ENCODE measurements around the gene SLC16A6. TPM values are rescaled to one million over a fixed set of nuclear protein-coding genes. Genes with fewer than 3 reads are reported as not detected.
"Not testable (repeated sequence)": the region's sequence is repeated elsewhere in the genome, so short reads cannot be mapped to it uniquely, and the experiment has no call there.

Gene SLC16A6
- total RNA-seq, 6 donors from 2014 or later: 2.4 to 9.9 (median 6.5) TPM

GRCh38 chr17:68238871-68239253 is 52.1 kb downstream of the SLC16A6 start:
- Histone ChIP-seq H3K36me3 (no peaks in the 10 kb centered on the region), H3K27ac (peak overlapping the region; percentile 18 to 90 (median 74)), H3K4me3 (no peak overlapping the region), H3K9me3 (no peaks in the 10 kb centered on the region), H3K27me3 (no peaks in the 10 kb centered on the region), H3K4me1 (peaks cover 0 to 23% (median 12%) of the 10 kb centered on the region in 4 donors)
- DNase-seq: no peak
- 45 to 70% methylated on average over 3 of the region's 3 CpGs for WGBS, 2 donors
- TF ChIP-seq CTCF (IDR thresholded peaks at IDR 0.05): no peak
- ATAC-seq (ENCODE audit: low FRiP score in 2 of 2): no peak

- H3K27ac ChIP-seq: peak overlapping the region; percentile 63 to 90 (median 84)
These were observed 52.6 kb downstream of the SLC16A6 start for GRCh38 chr17:68238164-68238870.

GRCh38 chr17:68237369-68238163 is 53.4 kb downstream of the SLC16A6 start:
- not testable (repeated sequence) for H3K27me3 ChIP-seq, H3K36me3 ChIP-seq, H3K9me3 ChIP-seq
- peak in 1 of 2 donors; percentile 70 for DNase-seq
- WGBS, 2 donors: 52 to 59% methylated on average over 13 to 16 of the region's 16 CpGs
- Histone ChIP-seq H3K27ac (peak overlapping the region; percentile 63 to 90 (median 84)), H3K4me1 (peaks cover 0 to 23% (median 12%) of the 10 kb centered on the region in 4 donors), H3K4me3 (peak overlapping the region in 1 of 4 donors; percentile 11)
- ATAC-seq (ENCODE audit: low FRiP score in 2 of 2): peak; percentile 73 to 85
- TF ChIP-seq POLR2A (IDR thresholded peaks at IDR 0.05) (peak in 2 of 4 donors; percentile 9 to 79), POLR2AphosphoS5 (IDR thresholded peaks at IDR 0.05) (peak; percentile 54 to 74), EP300 (IDR thresholded peaks at IDR 0.05) (peak in 2 of 4 donors; percentile 11 to 70)

More at GRCh38 chr17:68238164-68238870, 52.6 kb downstream of the SLC16A6 start:
- ATAC-seq (ENCODE audit: low FRiP score in 2 of 2): no peak
- H3K9me3 ChIP-seq: no peaks in the 10 kb centered on the region
- peaks cover 0 to 23% (median 12%) of the 10 kb centered on the region in 4 donors for H3K4me1 ChIP-seq
- WGBS, 2 donors: 41 to 45% methylated on average over 3 of the region's 3 CpGs
- TF ChIP-seq POLR2A (IDR thresholded peaks at IDR 0.05): no peak
- TF ChIP-seq POLR2AphosphoS5 (IDR thresholded peaks at IDR 0.05): no peak
- no peak for TF ChIP-seq CTCF (IDR thresholded peaks at IDR 0.05)
- no peak for TF ChIP-seq EP300 (IDR thresholded peaks at IDR 0.05)
- DNase-seq: no peak
- no peaks in the 10 kb centered on the region for H3K36me3 ChIP-seq
- H3K27me3 ChIP-seq: no peaks in the 10 kb centered on the region
- no peak overlapping the region for H3K4me3 ChIP-seq

GRCh38 chr17:68235336-68235791 is 55.6 kb downstream of the SLC16A6 start:
- H3K36me3 ChIP-seq, H3K4me3 ChIP-seq, H3K9me3 ChIP-seq, H3K27me3 ChIP-seq, DNase-seq: not testable (repeated sequence)
- WGBS, 2 donors: 79 to 89% methylated on average over 5 to 10 of the region's 11 CpGs
- TF ChIP-seq POLR2A (IDR thresholded peaks at IDR 0.05): peak in 1 of 4 donors; percentile 3
- Histone ChIP-seq H3K4me1 (peaks cover 0 to 23% (median 12%) of the 10 kb centered on the region in 4 donors), H3K27ac (peak overlapping the region; percentile 67 to 91 (median 76))
- ATAC-seq (ENCODE audit: low FRiP score in 2 of 2): peak in 1 of 2 donors; percentile 19

GRCh38 chr17:68234726-68235335 is 56.1 kb downstream of the SLC16A6 start:
- Histone ChIP-seq H3K27ac (peak overlapping the region; percentile 67 to 91 (median 76)), H3K4me1 (peaks cover 0 to 23% (median 12%) of the 10 kb centered on the region in 4 donors)
- H3K9me3 ChIP-seq, H3K4me3 ChIP-seq, H3K36me3 ChIP-seq, H3K27me3 ChIP-seq: not testable (repeated sequence)
- DNase-seq (peak in 1 of 2 donors; percentile 56), ATAC-seq (ENCODE audit: low FRiP score in 2 of 2) (peak; percentile 32 to 45)
- WGBS, 2 donors: 79 to 80% methylated on average over 12 of the region's 12 CpGs
- peak in 1 of 2 donors; percentile 37 for TF ChIP-seq POLR2AphosphoS5 (IDR thresholded peaks at IDR 0.05)
- peak in 1 of 4 donors; percentile 37 for TF ChIP-seq EP300 (IDR thresholded peaks at IDR 0.05)
- peak in 1 of 4 donors; percentile 45 for TF ChIP-seq POLR2A (IDR thresholded peaks at IDR 0.05)

- H3K4me1 ChIP-seq: peaks cover 0 to 10% (median 1%) of the 10 kb centered on the region in 4 donors
- H3K27me3 ChIP-seq, H3K27ac ChIP-seq, H3K36me3 ChIP-seq, H3K9me3 ChIP-seq, DNase-seq, H3K4me3 ChIP-seq: not testable (repeated sequence)
- ATAC-seq (ENCODE audit: low FRiP score in 2 of 2): peak in 1 of 2 donors; percentile 75
- 93 to 97% methylated on average over 1 of the region's 1 CpG for WGBS, 2 donors
These were observed 58.2 kb downstream of the SLC16A6 start for GRCh38 chr17:68232741-68233140.
